Mesendoderm (in vitro differentiated cells): ENCODE results near the gene SSUH2.
"Not testable (repeated sequence)": the region's sequence is repeated elsewhere in the genome, so short reads cannot be mapped to it uniquely, and the experiment has no call there.

Source experiments
- DNase-seq: peaks from one replicate; pipeline ENCODE4 v3.0.0; 2013
- H2AK5ac ChIP-seq: 2 replicates; pipeline ENCODE4 v1.6.1; 2013; ENCODE audit warnings: low read length, inconsistent platforms
- H2BK120ac ChIP-seq: 2 replicates; pipeline ENCODE4 v1.6.1; 2013; ENCODE audit warnings: low read depth, mild to moderate bottlenecking, low read length, moderate library complexity, mixed read lengths
- H2BK15ac ChIP-seq: replicated peaks from 2 replicates; pipeline ENCODE4 v1.6.1; 2013; ENCODE audit warnings: low read depth, mild to moderate bottlenecking, moderate library complexity
- H2BK5ac ChIP-seq: 2 replicates; pipeline ENCODE4 v1.6.1; 2013; ENCODE audit warnings: low read length, inconsistent platforms
- H3K18ac ChIP-seq: 2 replicates; pipeline ENCODE4 v1.6.1; 2013; ENCODE audit warnings: mild to moderate bottlenecking, low read length, mixed read lengths
- H3K23ac ChIP-seq: one replicate; pipeline ENCODE4 v1.6.1; 2013; ENCODE audit warnings: low read length
- H3K27ac ChIP-seq: 2 replicates; pipeline ENCODE4 v1.5.1; 2013; ENCODE audit warnings: low read depth, mild to moderate bottlenecking, inconsistent platforms, low read length, moderate library complexity
- H3K27me3 ChIP-seq: 2 replicates; pipeline ENCODE4 v1.6.1; 2013; ENCODE audit warnings: low read length, control low read depth, mild to moderate bottlenecking, inconsistent platforms; ENCODE audit not compliant: insufficient read depth, poor library complexity
- H3K36me3 ChIP-seq: 2 replicates; pipeline ENCODE4 v1.6.1; 2013; ENCODE audit warnings: low read length, inconsistent platforms; ENCODE audit not compliant: control insufficient read depth, insufficient read depth
- H3K4ac ChIP-seq: one replicate; pipeline ENCODE4 v1.6.1; 2013; ENCODE audit warnings: low read depth, mild to moderate bottlenecking, low read length, moderate library complexity
- H3K4me1 ChIP-seq: 2 replicates; pipeline ENCODE4 v1.6.1; 2013; ENCODE audit warnings: low read depth, low read length, inconsistent platforms; ENCODE audit not compliant: control insufficient read depth
- H3K4me2 ChIP-seq: 2 replicates; pipeline ENCODE4 v1.6.1; 2013; ENCODE audit warnings: low read length
- H3K4me3 ChIP-seq: 2 replicates; pipeline ENCODE4 v1.5.1; 2013; ENCODE audit warnings: mild to moderate bottlenecking, low read length
- H3K56ac ChIP-seq: one replicate; pipeline ENCODE4 v1.6.1; 2013; ENCODE audit warnings: low read length
- H3K79me1 ChIP-seq: 2 replicates; pipeline ENCODE4 v1.6.1; 2013; ENCODE audit warnings: low read length, inconsistent platforms
- H3K79me2 ChIP-seq: 2 replicates; pipeline ENCODE4 v1.6.1; 2013; ENCODE audit warnings: mild to moderate bottlenecking, low read length; ENCODE audit not compliant: control insufficient read depth, insufficient read depth
- H3K9ac ChIP-seq: 2 replicates; pipeline ENCODE4 v1.6.1; 2013; ENCODE audit warnings: low read length, inconsistent platforms
- H4K5ac ChIP-seq: one replicate; pipeline ENCODE4 v1.6.1; 2013; ENCODE audit warnings: low read length
- H4K8ac ChIP-seq: one replicate; pipeline ENCODE4 v1.6.1; 2013; ENCODE audit warnings: low read depth, mild to moderate bottlenecking, control low read depth, low read length, moderate library complexity
- WGBS: extraction: QIAGEN DNeasy Blood & Tissue Kit; methylation state at CpG from one replicate; pipeline ENCODE4 v1.1.7; 2013; ENCODE audit warnings: low lambda C conversion rate, missing lambda C conversion rate; ENCODE audit not compliant: insufficient coverage; ENCODE audit errors: extremely low coverage; 5-methylcytosine and 5-hydroxymethylcytosine counted together

SSUH2 gene

GRCh38 chr3:8657804-8658305, 13.3 kb upstream of the SSUH2 start:
- Histone ChIP-seq H3K23ac (no peak overlapping the region), H3K4me2 (no peak overlapping the region), H3K27ac (no peak overlapping the region)

DNA sequence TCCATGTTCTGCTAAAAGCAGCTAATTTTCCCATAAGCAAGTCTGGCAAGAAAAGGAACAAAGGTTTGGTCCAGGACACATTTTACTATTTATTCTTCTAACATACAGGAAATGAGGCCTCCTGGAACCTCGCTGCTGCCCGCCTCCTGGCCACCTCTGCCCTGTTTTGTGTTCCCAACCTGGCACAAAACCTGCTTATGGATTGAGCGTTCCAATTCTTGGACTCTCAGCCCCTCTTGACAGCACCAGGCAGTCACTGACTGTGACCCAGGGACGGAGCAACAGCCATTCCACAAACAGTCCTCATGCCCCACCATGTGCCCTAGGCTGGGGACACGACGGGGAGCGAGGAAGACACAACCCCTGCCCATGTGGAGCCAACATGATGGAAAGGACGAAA, 11.6 kb upstream of the SSUH2 start:
- Histone ChIP-seq H3K56ac (peak overlapping the region; percentile 17), H3K4me1 (peaks cover 3% of the 10 kb centered on the region), H3K18ac (no peak overlapping the region), H3K23ac (no peak overlapping the region), H3K9ac (no peak overlapping the region), H4K8ac (no peak overlapping the region), H2BK120ac (no peak overlapping the region), H4K5ac (no peak overlapping the region), H2AK5ac (no peak overlapping the region), H3K79me2 (no peaks in the 10 kb centered on the region), H3K79me1 (no peaks in the 10 kb centered on the region), H3K4me2 (no peak overlapping the region), H3K4me3 (no peak overlapping the region), H3K27ac (no peak overlapping the region), H2BK15ac (no peak overlapping the region), H3K36me3 (no peaks in the 10 kb centered on the region), H2BK5ac (no peak overlapping the region), H3K4ac (no peak overlapping the region), H3K27me3 (no peaks in the 10 kb centered on the region)
- no peak for DNase-seq
- WGBS, result no CpG with 5 or more reads among the region's 8 CpGs

More at GRCh38 chr3:8657804-8658305, 13.3 kb upstream of the SSUH2 start:
- Histone ChIP-seq H4K8ac (no peak overlapping the region), H2BK15ac (no peak overlapping the region), H3K9ac (no peak overlapping the region), H2AK5ac (no peak overlapping the region), H3K18ac (no peak overlapping the region), H4K5ac (no peak overlapping the region), H3K36me3 (no peaks in the 10 kb centered on the region), H2BK5ac (no peak overlapping the region), H3K4me3 (no peak overlapping the region), H3K79me2 (no peaks in the 10 kb centered on the region), H3K4me1 (peaks cover 7% of the 10 kb centered on the region), H3K56ac (no peak overlapping the region), H2BK120ac (no peak overlapping the region), H3K79me1 (no peaks in the 10 kb centered on the region), H3K27me3 (no peaks in the 10 kb centered on the region), H3K4ac (no peak overlapping the region)
- DNase-seq, result no peak
- no CpG with 5 or more reads among the region's 8 CpGs for WGBS

DNA sequence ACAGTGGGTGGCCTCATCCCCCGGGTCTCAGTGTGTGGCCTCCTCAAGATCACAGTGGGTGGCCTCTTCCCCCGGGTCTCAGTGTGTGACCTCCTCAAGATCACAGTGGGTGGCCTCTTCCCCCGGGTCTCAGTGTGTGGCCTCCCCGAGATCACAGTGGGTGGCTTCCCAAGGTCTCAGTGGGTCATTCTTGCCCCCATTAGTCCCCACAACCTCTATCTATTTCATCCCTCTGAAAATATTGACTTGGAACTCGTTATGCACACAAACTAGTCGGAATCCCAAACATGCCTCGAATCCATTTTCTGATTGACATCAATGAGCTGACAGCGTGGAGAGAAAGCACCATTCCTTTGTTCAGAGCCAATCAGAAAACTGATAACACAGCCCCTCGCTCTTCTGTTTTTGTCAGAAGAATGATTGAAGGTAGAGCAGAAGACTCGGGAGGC, 10.8 kb upstream of the SSUH2 start:
- Histone ChIP-seq H3K27ac (no peak overlapping the region), H3K4me1 (peaks cover 3% of the 10 kb centered on the region)
- no CpG with 5 or more reads among the region's 10 CpGs for WGBS

DNA sequence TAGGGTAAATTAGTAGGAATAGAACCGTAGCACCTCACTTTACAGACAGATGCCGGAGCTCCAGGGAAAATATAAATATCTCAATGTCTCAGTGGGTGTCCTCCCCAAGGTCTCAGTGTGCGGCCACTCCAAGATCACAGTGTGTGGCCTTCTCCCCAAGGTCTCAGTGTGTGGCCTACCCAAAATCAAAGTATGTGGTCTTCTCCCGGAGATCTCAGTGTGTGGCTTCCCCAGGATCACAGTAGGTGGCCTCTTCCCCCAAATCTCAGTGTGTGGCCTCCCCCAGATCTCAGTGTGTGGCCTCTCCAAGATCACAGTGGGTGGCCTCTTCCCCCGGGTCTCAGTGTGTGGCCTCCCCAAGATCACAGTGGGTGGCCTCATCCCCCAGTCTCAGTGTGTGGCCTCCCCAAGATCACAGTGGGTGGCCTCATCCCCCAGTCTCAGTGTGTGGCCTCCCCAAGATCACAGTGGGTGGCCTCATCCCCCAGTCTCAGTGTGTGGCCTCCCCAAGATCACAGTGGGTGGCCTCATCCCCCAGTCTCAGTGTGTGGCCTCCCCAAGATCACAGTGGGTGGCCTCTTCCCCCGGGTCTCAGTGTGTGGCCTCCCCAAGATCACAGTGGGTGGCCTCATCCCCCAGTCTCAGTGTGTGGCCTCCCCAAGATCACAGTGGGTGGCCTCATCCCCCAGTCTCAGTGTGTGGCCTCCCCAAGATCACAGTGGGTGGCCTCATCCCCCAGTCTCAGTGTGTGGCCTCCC, 10.2 kb upstream of the SSUH2 start:
- not testable (repeated sequence) for H3K36me3 ChIP-seq, H4K5ac ChIP-seq, H3K23ac ChIP-seq, H3K27ac ChIP-seq, H3K4me3 ChIP-seq, H3K4ac ChIP-seq, H3K27me3 ChIP-seq, H3K56ac ChIP-seq, H3K9ac ChIP-seq, H3K4me1 ChIP-seq, H2AK5ac ChIP-seq, DNase-seq, H3K79me1 ChIP-seq, H3K18ac ChIP-seq, H2BK5ac ChIP-seq, H2BK120ac ChIP-seq, H3K4me2 ChIP-seq, H2BK15ac ChIP-seq, H4K8ac ChIP-seq, H3K79me2 ChIP-seq
- no CpG with 5 or more reads among the region's 6 CpGs for WGBS

More for the DNA sequence above, 10.8 kb upstream of the SSUH2 start:
- Histone ChIP-seq H3K23ac (no peak overlapping the region), H3K4ac (no peak overlapping the region), H3K27me3 (no peaks in the 10 kb centered on the region), H3K4me2 (no peak overlapping the region), H4K8ac (no peak overlapping the region), H2BK120ac (no peak overlapping the region), H3K18ac (no peak overlapping the region), H2AK5ac (no peak overlapping the region), H3K79me2 (no peaks in the 10 kb centered on the region), H2BK5ac (no peak overlapping the region), H2BK15ac (no peak overlapping the region), H3K4me3 (no peak overlapping the region), H3K79me1 (no peaks in the 10 kb centered on the region), H3K9ac (no peak overlapping the region), H3K36me3 (no peaks in the 10 kb centered on the region), H3K56ac (no peak overlapping the region), H4K5ac (no peak overlapping the region)
- no peak for DNase-seq

- peak; percentile 19 for DNase-seq
- H3K4me1 ChIP-seq, result no peaks in the 10 kb centered on the region
Observed at GRCh38 chr3:8653800-8654408, 9.3 kb upstream of the SSUH2 start.

More at GRCh38 chr3:8653800-8654408, 9.3 kb upstream of the SSUH2 start:
- Histone ChIP-seq H2BK15ac (no peak overlapping the region), H2AK5ac (no peak overlapping the region), H3K4me2 (no peak overlapping the region), H3K9ac (no peak overlapping the region), H4K8ac (no peak overlapping the region), H3K4me3 (no peak overlapping the region), H4K5ac (no peak overlapping the region), H2BK5ac (no peak overlapping the region), H3K27me3 (no peaks in the 10 kb centered on the region), H3K79me1 (no peaks in the 10 kb centered on the region), H3K79me2 (no peaks in the 10 kb centered on the region), H3K4ac (no peak overlapping the region), H3K56ac (no peak overlapping the region), H3K18ac (no peak overlapping the region), H3K27ac (no peak overlapping the region), H3K36me3 (no peaks in the 10 kb centered on the region), H3K23ac (no peak overlapping the region), H2BK120ac (no peak overlapping the region)
- WGBS, result no CpG with 5 or more reads among the region's 8 CpGs
